ENCODE data around the gene KRT25. TPM values are rescaled to one million over a fixed set of nuclear protein-coding genes. Genes with fewer than 3 reads are reported as not detected.

The KRT25 gene
- total RNA-seq, 3 donors from 2014 or later (not counting 1 experiment from before 2014, with no cell fraction given): not detected

Other genes starting within 250 kb of the KRT25 start
- 1 to 10 TPM; 3.2 to 8.0 (median 6.6) TPM for gene CCR7, start 189.9 kb downstream of the KRT25 start, total RNA-seq
- 100 to 1,000 TPM in 2 of 3 donors, 10 to 100 TPM in 1; 87.8 to 102 (median 101) TPM for gene SMARCE1, start 107.5 kb downstream of the KRT25 start, total RNA-seq
- not detected for gene KRT222, start 90.2 kb downstream of the KRT25 start, total RNA-seq
- not detected for gene KRT24, start 51.6 kb downstream of the KRT25 start, total RNA-seq
- gene KRT26, start 16.9 kb upstream of the KRT25 start, total RNA-seq: not detected
- gene KRT27, start 27.2 kb upstream of the KRT25 start, total RNA-seq: not detected
- gene KRT28, start 44.6 kb upstream of the KRT25 start, total RNA-seq: not detected
- 10 to 100 TPM; 23.6 to 35.9 (median 25.5) TPM for gene KRT10, start 67.3 kb upstream of the KRT25 start, total RNA-seq
- gene KRT12, start 111.9 kb upstream of the KRT25 start, total RNA-seq: not detected
- not detected for gene KRT20, start 129.9 kb upstream of the KRT25 start, total RNA-seq
- gene KRT23, start 182.3 kb upstream of the KRT25 start, total RNA-seq: under 1 TPM in 1 of 3 donors, not detected in 2; 0.83 TPM
- not detected for gene KRT39, start 211.6 kb upstream of the KRT25 start, total RNA-seq
- not detected for gene KRT40, start 229.0 kb upstream of the KRT25 start, total RNA-seq
- not detected for gene KRTAP3-3, start 238.8 kb upstream of the KRT25 start, total RNA-seq
- gene KRTAP3-2, start 244.6 kb upstream of the KRT25 start, total RNA-seq: not detected

Measured in natural killer cell (primary cell).